CD8-positive, alpha-beta memory T cell (primary cell): ENCODE data around the gene IRS4. TPM values are rescaled to one million over a fixed set of nuclear protein-coding genes. Genes with fewer than 3 reads are reported as not detected.

Source experiments
- CTCF ChIA-PET: fragments of 350-600 bp; sonication (Branson Sonifier 250); formaldehyde crosslinking; loops from one replicate; lab custom pipeline; 2021; ENCODE audit warnings: antibody characterized with exemption; lab: Charles Lee
- POLR2A ChIA-PET: fragments of 350-600 bp; sonication (Branson Sonifier 250); formaldehyde crosslinking; loops from one replicate; lab custom pipeline; 2021; ENCODE audit warnings: antibody characterized with exemption; lab: Charles Lee
- DNase-seq, 5 donors: peaks; one replicate each; pipeline versions ENCODE4 v3.0.0 to v3.0.0-alpha.2; 2020 to 2022; ENCODE audit warnings: mixed read lengths in 1 of 5
- H3K27ac ChIP-seq: one replicate; pipeline ENCODE4 v1.7.0; 2013; ENCODE audit warnings: low read depth, mild to moderate bottlenecking, low read length, moderate library complexity
- H3K27me3 ChIP-seq: 2 replicates; pipeline ENCODE4 v1.7.0; 2013; ENCODE audit warnings: low read length, mild to moderate bottlenecking; ENCODE audit not compliant: insufficient read depth, poor library complexity, severe bottlenecking
- H3K36me3 ChIP-seq: 2 replicates; pipeline ENCODE4 v1.7.0; 2013; ENCODE audit warnings: mild to moderate bottlenecking, low read length, moderate library complexity; ENCODE audit not compliant: insufficient read depth
- H3K4me1 ChIP-seq: 2 replicates; pipeline ENCODE4 v1.7.0; 2013; ENCODE audit warnings: mild to moderate bottlenecking, low read length, moderate library complexity; ENCODE audit not compliant: insufficient read depth
- H3K4me3 ChIP-seq: 2 replicates; pipeline ENCODE4 v1.7.0; 2013; ENCODE audit warnings: mild to moderate bottlenecking, low read length
- H3K9me3 ChIP-seq: 2 replicates; pipeline ENCODE4 v1.7.0; 2013; ENCODE audit warnings: mild to moderate bottlenecking, low read length
- H3K27ac Mint-ChIP-seq, 8 donors: one replicate each; pipeline ENCODE4 v1.8.0; 2020 to 2021; ENCODE audit warnings: mixed read lengths in 8 of 8, mild to moderate bottlenecking in 6 of 8, inconsistent platforms in 3 of 8, moderate library complexity in 3 of 8
- H3K27me3 Mint-ChIP-seq, 2 donors: one replicate each; pipeline ENCODE4 v1.8.0; 2020 to 2021; ENCODE audit warnings: mixed read lengths in 2 of 2, mild to moderate bottlenecking in 1 of 2, moderate library complexity in 1 of 2
- H3K36me3 Mint-ChIP-seq, 3 donors: one replicate each; pipeline ENCODE4 v1.8.0; 2020 to 2021; ENCODE audit warnings: mixed read lengths in 3 of 3, inconsistent platforms in 1 of 3, mild to moderate bottlenecking in 1 of 3
- H3K4me1 Mint-ChIP-seq, 3 donors: one replicate each; pipeline ENCODE4 v1.8.0; 2020 to 2021; ENCODE audit warnings: mixed read lengths in 3 of 3, inconsistent platforms in 1 of 3, mild to moderate bottlenecking in 1 of 3
- H3K4me3 Mint-ChIP-seq, 7 donors: one replicate each; pipeline ENCODE4 v1.8.0; 2020 to 2021; ENCODE audit warnings: mixed read lengths in 7 of 7, mild to moderate bottlenecking in 6 of 7, moderate library complexity in 4 of 7, inconsistent platforms in 2 of 7
- H3K9me3 Mint-ChIP-seq, 5 donors: one replicate each; pipeline ENCODE4 v1.8.0; 2020 to 2022; ENCODE audit warnings: mixed read lengths in 5 of 5, mild to moderate bottlenecking in 3 of 5, moderate library complexity in 2 of 5, inconsistent platforms in 1 of 5
- polyA plus RNA-seq: library from polyadenylated mRNA; unstranded; fragments of 300-500 nt; fragmentation: Illumina TruSeq; gene quantifications from one replicate; pipeline ENCODE4 v1.2.3, GENCODE V29; 2021
- total RNA-seq, 2 experiments: library from RNA; stranded (reverse); gene quantifications; one replicate each; pipeline ENCODE4 v1.2.3, GENCODE V29; 2021

IRS4 gene
- total and polyA plus RNA-seq, 3 experiments from 2014 or later, result not detected

DNA sequence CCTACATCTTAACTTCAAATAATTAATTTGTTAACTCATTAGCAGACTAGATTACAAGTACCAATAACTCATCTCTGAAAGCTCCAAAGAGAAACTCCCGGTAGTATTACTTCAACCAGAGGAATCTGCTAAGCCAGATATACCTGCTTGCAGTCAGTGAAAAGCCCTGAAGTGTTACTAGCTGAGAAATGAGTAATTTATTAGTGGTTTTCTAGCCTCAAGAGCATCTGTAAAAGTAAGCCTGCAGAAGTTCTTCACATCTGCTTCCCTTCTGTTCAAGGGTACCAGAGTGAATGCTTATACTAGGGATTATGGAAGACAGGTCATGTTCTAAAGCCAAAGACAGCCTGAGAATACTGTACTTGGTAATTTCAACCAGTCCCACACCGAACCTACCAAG is 34.7 kb downstream of the IRS4 start:
- H3K9me3 ChIP-seq, result no peaks in the 10 kb centered on the region
- Mint-ChIP-seq H3K36me3 (no peaks in the 10 kb centered on the region), H3K4me3 (no peak overlapping the region), H3K27ac (no peak overlapping the region), H3K4me1 (no peaks in the 10 kb centered on the region), H3K27me3 (peaks cover 0 to 2% of the 10 kb centered on the region in 2 donors), H3K9me3 (peaks cover 0 to 3% (median 0%) of the 10 kb centered on the region in 5 donors)
- H3K4me1 ChIP-seq, result no peaks in the 10 kb centered on the region
- POLR2A ChIA-PET, result no interaction called here
- no peak for DNase-seq
- no peak overlapping the region for H3K27ac ChIP-seq
- H3K36me3 ChIP-seq, result no peaks in the 10 kb centered on the region
- H3K4me3 ChIP-seq, result no peak overlapping the region
- CTCF ChIA-PET, result no interaction called here
- no peaks in the 10 kb centered on the region for H3K27me3 ChIP-seq

DNA sequence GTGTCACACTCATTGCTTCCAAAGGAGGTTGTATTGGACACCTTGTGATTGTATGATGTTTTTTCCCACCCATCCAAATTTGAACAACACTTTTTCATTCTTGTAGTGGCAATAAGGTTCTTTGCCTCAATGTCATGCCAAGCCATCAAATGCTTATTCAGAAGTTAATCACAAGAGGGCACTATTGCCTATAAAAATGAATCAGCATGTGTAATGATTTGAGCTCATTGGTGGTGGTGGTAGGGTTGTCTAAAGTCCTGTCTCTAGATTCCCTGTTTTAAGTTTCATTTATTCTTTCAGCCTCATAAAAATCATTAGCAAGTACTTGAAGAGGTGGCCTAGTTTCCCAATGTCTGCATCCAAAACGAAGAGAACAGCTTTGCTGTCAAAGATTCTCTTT is 37.0 kb downstream of the IRS4 start:
- Mint-ChIP-seq H3K27me3 (no peaks in the 10 kb centered on the region), H3K36me3 (no peaks in the 10 kb centered on the region), H3K27ac (no peak overlapping the region), H3K4me1 (no peaks in the 10 kb centered on the region), H3K9me3 (peaks cover 0 to under 1% (median 0%) of the 10 kb centered on the region in 5 donors), H3K4me3 (no peak overlapping the region)
- ChIA-PET CTCF (no interaction called here), POLR2A (no interaction called here)
- no peaks in the 10 kb centered on the region for H3K9me3 ChIP-seq
- H3K36me3 ChIP-seq, result no peaks in the 10 kb centered on the region
- H3K27me3 ChIP-seq, result no peaks in the 10 kb centered on the region
- H3K4me1 ChIP-seq, result no peaks in the 10 kb centered on the region
- no peak overlapping the region for H3K4me3 ChIP-seq
- no peak overlapping the region for H3K27ac ChIP-seq
- DNase-seq, result no peak

DNA sequence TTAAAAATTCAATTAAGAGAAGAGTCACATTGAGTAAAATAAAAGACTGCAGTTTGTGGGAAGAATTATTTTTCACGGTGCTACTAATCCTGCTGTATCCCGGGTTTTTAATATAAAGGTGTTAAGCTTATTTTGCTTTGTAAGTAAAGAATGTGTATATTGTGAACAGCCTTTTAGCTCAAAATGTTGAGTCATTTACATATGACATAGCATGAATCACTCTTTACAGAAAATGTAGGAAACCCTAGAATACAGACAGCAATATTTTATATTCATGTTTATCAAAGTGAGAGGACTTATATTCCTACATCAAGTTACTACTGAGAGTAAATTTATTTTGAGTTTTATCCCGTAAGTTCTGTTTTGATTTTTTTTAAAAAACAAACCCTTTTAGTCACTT is 39.7 kb downstream of the IRS4 start:
- H3K27ac ChIP-seq, result no peak overlapping the region

More for the DNA sequence above, 39.7 kb downstream of the IRS4 start:
- H3K9me3 Mint-ChIP-seq, result peaks cover 0 to 2% (median 0%) of the 10 kb centered on the region in 5 donors
- CTCF ChIA-PET, result no interaction called here
- Histone ChIP-seq H3K4me3 (no peak overlapping the region), H3K27me3 (no peaks in the 10 kb centered on the region), H3K36me3 (no peaks in the 10 kb centered on the region), H3K4me1 (no peaks in the 10 kb centered on the region), H3K9me3 (no peaks in the 10 kb centered on the region)
- no peak overlapping the region for H3K4me3 Mint-ChIP-seq
- no peaks in the 10 kb centered on the region for H3K4me1 Mint-ChIP-seq
- DNase-seq, result no peak
- POLR2A ChIA-PET, result no interaction called here
- no peak overlapping the region for H3K27ac Mint-ChIP-seq
- H3K27me3 Mint-ChIP-seq, result no peaks in the 10 kb centered on the region
- H3K36me3 Mint-ChIP-seq, result no peaks in the 10 kb centered on the region
